Muscle of arm (tissue), 12 donors: ENCODE results near the gene TPRA1. TPM values are rescaled to one million over a fixed set of nuclear protein-coding genes. Genes with fewer than 3 reads are reported as not detected.
"Not testable (repeated sequence)": the region's sequence is repeated elsewhere in the genome, so short reads cannot be mapped to it uniquely, and the experiment has no call there.

Source experiments
- DNase-seq: peaks from one replicate; pipeline ENCODE4 v3.0.0-alpha.2; 2013
- polyA plus RNA-seq, 12 donors: library from polyadenylated mRNA; unstranded; fragments of 120-200 nt; gene quantifications; one replicate each; pipeline ENCODE4 v1.2.1, GENCODE V29; 2013; ENCODE audit not compliant: insufficient read length in 12 of 12

TPRA1 gene
- polyA plus RNA-seq, 12 donors, result 15.4 to 24.8 (median 18.9) TPM; not detected in 1

GRCh38 chr3:127620637-127621375 is 30.3 kb upstream of the TPRA1 start:
- DNase-seq, result no peak

- DNase-seq, result no peak
These were observed 28.4 kb upstream of the TPRA1 start for GRCh38 chr3:127618891-127619290.

DNA sequence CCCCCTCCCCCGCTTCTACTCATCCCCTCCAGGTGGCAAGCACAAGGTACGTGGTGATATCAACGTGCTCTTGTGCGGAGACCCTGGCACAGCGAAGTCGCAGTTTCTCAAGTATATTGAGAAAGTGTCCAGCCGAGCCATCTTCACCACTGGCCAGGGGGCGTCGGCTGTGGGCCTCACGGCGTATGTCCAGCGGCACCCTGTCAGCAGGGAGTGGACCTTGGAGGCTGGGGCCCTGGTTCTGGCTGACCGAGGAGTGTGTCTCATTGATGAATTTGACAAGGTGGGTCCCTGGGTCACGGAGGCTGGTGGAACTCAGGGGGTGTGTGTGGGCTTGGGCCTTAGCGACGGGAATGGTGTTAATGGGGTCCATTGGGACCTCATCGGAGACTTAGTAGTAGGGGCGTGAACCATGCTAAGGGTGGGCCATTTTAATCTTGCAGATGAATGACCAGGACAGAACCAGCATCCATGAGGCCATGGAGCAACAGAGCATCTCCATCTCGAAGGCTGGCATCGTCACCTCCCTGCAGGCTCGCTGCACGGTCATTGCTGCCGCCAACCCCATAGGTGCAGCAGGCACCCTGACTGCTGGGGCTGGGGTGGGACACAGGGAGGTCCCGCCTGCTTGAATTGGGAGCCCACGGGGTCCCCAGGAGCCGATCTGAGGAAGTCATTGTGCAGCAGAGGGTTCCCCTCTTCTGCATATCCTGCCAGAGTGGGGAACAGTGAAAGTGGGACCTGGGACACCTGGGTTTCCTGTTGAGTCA is 26.5 kb upstream of the TPRA1 start:
- DNase-seq, result no peak

GRCh38 chr3:127615631-127616305 is 25.2 kb upstream of the TPRA1 start:
- no peak for DNase-seq

GRCh38 chr3:127614928-127615589 is 24.5 kb upstream of the TPRA1 start:
- DNase-seq, result no peak

DNA sequence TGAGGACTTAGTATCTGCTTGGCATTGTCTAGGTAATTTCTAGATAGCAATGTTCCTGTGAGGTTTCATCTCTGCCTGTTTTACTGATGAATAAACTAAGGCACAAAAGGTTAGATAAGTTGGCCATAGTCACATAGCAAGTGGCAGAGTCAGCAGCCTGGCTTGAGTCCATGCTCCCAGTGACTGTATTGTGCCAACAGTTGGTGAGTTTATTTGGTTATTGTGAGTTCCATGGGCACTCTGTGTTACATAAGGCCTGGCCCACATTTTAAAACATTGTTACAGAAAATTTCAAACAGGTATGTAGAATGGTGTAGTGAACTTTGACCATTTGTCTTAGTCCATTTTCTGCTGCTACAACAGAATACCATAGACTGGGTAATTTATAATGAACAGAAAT is 22.9 kb upstream of the TPRA1 start:
- DNase-seq, result no peak

DNA sequence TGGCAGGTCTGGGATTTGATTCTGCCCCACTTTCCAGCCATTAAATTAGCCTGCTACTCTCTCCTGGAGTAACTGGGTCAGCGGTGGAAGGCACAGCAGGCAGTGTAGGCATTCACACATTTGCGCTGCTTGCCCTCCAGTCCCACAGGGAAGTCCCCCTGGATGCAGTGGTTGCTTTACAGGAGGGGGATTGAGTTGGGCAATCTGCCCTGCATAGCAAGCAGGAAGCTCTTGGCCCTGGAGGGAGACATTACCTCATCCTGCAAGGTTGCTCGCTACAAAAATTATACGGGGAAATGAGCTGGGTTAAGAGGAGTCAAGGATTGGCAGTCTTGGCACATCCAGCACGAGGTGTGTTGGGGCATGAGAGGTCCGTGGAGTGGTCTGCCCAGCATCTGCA is 22.4 kb upstream of the TPRA1 start:
- no peak for DNase-seq

DNA sequence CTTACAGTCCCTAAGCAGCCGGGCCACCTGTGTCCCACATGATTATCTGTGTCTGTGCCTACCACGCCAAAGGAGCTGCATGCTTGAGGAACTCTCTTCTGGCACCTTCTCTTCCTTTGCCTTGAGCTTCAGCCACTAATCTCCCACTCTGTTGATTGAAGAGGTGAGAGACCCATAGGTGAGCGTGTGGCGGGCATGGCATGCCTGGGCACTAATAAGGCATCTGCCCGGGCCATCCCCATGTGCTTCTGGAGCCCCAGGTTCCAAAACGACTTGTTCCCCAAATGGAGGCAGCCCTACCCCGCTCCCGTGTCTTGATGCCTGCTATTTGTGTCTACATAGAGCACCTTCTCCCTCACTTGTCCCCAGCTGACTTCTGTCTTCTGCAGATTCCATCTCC is 20.7 kb upstream of the TPRA1 start:
- DNase-seq, result no peak

DNA sequence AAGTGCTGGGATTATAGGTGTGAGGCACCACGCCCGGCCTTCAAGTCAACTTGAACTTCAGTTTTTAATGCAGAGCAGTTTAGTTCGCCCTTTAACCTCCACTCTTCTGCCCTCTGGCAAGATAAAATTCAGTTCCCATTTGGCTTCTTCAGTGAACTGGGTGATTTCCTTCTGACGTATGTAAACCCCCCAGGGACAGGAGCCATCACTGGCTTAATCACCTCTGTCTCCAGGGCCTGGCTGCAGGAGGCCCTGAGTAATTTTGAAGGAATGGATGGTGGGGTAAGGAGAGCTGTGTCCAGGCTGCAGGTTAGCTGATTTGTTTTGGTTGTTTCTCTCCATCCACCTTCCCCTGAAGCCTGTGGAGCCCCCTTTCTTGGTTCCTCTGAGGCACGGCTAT is 19.6 kb upstream of the TPRA1 start:
- DNase-seq, result no peak

GRCh38 chr3:127608362-127608718 is 17.8 kb upstream of the TPRA1 start:
- no peak for DNase-seq

DNA sequence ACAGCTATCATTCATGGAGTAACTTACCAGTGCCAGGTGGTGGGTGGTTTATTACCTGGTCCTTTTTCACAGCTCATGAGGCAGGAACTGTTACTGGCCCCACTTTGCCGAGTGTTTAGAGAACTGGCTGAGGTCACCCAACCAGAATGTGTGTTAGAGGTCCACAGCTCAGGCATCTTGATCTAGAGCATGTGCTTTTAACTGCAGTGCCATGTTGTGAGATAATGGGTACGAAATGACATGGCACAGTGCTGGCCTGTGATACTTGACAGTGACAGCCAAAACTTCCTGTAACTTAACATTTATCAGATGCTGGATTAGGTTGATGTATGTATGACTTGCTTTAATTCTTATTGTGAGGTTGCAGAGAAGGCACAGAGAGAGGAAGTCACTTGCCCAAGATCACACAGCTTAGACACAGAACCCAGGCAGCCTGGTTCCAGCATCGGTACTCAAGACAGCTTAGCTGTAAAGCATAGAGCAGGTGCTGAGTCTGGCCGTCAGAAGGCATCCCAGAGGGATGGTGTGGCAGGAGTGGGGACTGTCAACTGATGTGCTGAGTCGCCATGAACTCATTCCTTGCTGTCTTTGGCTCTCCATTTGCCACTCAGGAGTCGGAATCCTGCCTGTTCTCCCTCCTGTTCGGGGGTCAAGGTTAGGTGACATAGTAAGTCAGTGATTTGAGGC is 17.3 kb upstream of the TPRA1 start:
- no peak for DNase-seq

GRCh38 chr3:127606981-127607595 is 16.6 kb upstream of the TPRA1 start:
- DNase-seq, result no peak

DNA sequence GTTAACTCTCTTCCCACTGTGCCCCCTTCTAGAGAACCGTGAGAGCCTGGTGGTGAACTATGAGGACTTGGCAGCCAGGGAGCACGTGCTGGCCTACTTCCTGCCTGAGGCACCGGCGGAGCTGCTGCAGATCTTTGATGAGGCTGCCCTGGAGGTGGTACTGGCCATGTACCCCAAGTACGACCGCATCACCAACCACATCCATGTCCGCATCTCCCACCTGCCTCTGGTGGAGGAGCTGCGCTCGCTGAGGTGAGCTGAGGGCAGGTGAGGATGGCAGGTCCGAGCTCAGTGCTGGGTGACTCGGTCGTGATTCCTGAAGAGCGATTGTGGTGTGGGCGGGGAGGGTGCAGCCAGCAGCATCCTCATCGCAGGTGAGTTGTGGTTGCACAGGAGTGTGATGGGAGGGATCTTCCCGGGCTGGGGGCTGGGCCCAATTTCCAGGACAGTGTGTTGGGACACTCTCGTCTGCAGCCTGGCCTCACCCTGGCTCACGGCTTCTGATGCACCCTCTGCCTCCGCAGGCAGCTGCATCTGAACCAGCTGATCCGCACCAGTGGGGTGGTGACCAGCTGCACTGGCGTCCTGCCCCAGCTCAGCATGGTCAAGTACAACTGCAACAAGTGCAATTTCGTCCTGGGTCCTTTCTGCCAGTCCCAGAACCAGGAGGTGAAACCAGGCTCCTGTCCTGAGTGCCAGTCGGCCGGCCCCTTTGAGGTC is 15.7 kb upstream of the TPRA1 start:
- no peak for DNase-seq

DNA sequence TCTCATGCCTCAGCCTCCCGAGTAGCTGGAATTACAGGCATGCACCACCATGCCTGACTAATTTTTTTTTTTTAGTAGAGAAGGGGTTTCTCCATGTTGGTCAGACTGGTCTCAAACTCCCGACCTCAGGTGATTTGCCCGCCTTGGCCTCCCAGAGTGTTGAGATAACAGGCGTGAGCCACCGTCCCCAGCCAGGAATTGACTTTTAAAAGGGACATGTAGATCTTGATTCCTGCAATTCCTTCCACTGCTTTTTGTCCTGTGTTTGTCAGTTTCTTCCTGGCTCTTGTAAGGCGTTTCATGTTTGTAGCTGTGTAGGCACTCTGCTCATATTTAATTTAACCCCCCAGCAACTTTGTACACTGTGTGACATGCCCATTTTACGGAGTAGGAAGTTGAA is 15.0 kb upstream of the TPRA1 start:
- not testable (repeated sequence) for DNase-seq

DNA sequence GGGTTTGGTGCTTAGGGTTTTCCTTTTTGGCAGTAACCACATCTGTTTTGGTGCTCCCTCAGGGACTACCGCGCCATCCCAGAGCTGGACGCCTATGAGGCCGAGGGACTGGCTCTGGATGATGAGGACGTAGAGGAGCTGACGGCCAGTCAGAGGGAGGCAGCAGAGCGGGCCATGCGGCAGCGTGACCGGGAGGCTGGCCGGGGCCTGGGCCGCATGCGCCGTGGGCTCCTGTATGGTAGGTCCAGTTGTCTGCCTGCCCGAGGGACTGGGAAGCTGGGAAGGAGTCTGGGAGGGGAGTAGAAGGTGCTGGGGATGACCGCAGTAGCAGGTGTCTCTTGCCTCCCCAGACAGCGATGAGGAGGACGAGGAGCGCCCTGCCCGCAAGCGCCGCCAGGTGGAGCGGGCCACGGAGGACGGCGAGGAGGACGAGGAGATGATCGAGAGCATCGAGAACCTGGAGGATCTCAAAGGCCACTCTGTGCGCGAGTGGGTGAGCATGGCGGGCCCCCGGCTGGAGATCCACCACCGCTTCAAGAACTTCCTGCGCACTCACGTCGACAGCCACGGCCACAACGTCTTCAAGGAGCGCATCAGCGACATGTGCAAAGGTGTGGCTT is 14.1 kb upstream of the TPRA1 start:
- no peak for DNase-seq

DNA sequence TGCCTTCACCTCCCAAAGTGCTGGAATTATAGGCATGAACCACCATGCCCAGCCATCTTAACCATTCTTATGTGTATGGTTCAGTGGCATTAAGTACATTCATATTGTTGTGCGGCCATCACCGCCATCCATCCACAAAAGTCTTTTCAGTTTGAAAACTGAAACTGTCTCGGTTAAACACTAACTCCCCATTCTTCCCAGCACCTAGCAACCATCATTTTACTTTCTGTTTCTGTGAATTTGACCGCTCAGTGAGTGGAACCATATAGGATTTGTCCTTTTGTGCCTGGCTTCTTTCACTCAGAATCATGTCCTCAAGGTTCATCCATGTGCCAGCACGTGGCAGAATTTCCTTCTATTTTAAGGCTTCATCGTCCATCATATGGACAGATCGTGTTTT is 13.5 kb upstream of the TPRA1 start:
- no peak for DNase-seq

DNA sequence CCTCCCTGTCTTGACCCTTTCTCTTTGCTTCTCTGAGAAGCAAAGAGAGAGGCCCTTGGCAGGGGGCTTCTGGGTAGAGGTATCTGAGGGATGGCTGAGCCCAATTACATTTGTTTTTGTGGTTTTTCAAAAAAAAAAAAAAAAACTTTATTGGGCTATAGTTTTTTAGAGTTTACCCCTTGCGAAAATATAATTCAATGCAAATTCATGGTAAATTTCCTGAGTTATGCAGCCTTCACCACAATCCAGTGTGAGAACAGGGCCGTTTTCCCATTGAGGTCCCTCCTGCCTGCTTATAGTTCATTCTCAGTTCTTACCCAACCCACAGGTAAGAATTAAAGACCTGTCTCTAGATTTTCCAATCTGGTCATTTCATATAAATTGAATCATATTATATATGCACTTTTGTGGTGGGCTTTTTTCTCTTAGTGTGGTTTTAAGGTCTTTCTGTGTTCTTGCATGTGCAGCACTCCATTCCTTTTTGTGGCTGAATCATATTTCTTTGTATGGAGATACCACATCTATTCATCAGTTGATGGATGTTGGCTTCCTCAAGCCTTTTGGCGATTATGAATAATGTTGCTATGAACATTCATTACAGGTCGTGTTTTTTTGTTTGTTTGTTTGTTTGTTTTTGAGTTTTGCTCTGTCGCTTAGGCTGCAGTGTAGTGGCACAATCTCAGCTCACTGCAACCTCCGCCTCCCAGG is 10.4 kb upstream of the TPRA1 start:
- no peak for DNase-seq

DNA sequence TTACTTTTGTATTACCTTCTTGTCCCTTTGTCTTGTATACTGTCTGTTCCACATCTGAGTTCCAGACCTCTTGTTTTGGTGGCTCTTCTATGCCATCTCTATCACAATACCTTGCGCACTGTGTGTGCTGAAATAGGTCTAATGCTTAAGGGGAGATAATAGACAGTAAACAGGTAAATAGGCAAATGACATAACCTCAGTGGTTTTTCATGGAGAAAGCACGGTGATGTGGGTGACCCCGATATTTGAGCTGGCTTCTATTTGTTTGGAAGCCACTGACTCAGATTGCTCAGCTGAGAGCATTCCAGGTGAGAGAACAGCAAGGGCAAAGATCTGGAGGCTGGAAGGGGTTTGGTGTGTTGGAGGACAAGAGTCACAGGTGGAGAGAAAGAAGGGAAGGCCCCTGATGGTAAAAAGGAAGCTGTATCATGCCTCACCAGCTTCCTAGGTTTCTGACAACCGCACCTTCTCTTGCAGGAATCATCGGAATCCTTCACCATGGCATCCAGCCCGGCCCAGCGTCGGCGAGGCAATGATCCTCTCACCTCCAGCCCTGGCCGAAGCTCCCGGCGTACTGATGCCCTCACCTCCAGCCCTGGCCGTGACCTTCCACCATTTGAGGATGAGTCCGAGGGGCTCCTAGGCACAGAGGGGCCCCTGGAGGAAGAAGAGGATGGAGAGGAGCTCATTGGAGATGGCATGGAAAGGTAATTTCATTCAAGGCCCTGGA is 8.5 kb upstream of the TPRA1 start:
- no peak for DNase-seq
